Measurements from ENCODE around the gene FLT1. TPM values are rescaled to one million over a fixed set of nuclear protein-coding genes. Genes with fewer than 3 reads are reported as not detected.

The FLT1 gene, protein sequence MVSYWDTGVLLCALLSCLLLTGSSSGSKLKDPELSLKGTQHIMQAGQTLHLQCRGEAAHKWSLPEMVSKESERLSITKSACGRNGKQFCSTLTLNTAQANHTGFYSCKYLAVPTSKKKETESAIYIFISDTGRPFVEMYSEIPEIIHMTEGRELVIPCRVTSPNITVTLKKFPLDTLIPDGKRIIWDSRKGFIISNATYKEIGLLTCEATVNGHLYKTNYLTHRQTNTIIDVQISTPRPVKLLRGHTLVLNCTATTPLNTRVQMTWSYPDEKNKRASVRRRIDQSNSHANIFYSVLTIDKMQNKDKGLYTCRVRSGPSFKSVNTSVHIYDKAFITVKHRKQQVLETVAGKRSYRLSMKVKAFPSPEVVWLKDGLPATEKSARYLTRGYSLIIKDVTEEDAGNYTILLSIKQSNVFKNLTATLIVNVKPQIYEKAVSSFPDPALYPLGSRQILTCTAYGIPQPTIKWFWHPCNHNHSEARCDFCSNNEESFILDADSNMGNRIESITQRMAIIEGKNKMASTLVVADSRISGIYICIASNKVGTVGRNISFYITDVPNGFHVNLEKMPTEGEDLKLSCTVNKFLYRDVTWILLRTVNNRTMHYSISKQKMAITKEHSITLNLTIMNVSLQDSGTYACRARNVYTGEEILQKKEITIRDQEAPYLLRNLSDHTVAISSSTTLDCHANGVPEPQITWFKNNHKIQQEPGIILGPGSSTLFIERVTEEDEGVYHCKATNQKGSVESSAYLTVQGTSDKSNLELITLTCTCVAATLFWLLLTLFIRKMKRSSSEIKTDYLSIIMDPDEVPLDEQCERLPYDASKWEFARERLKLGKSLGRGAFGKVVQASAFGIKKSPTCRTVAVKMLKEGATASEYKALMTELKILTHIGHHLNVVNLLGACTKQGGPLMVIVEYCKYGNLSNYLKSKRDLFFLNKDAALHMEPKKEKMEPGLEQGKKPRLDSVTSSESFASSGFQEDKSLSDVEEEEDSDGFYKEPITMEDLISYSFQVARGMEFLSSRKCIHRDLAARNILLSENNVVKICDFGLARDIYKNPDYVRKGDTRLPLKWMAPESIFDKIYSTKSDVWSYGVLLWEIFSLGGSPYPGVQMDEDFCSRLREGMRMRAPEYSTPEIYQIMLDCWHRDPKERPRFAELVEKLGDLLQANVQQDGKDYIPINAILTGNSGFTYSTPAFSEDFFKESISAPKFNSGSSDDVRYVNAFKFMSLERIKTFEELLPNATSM (N-terminal part only)
- 0.01 TPM in 1 of 5 replicates, not detected in the others for total RNA-seq (2022; extraction: Qiagen RNA extraction; ENCODE audit: low read depth)

DNA sequence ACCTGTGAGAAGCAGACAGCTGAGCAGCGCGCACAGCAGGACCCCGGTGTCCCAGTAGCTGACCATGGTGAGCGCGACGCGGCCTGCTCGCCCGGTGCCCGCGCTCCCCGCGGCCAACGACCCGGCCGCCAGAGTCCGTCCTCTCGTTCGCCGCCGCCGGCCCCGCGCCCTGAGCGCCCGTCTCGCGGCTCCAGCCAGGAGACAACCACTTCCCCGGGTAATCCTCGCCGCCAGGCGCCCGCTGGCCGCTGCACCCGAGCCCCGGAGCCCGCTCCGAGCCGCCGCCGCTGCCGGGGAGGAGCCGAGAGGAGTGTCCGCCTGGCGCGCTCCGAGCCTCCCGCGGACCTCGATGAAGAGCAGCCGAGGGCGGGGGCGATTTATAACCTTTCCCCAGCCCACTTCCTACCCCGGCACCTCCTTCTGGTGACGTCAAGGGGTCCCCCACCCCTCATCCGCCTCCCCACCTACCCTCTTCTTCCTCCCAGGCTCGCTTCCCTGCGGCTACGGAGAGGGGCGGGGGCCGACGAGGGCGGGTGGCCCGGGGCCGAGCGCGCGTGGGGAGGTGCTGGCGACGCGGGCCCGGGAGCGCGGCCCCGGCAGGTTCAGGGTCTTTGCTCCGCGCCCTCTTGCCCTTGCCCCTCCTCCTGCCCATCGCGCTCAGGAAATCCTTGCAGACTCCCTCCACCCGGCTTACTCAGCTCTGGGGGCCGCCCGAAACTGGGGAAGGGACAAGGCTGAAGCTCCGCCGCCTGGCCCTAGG lies at the start of gene FLT1:
FLT1 (minus strand) TSS at position 351 of the 760 bp plus-strand sequence; CDS start at position 66, 285 bp downstream.

Other genes starting within 250 kb of the FLT1 start
- 107 to 131 TPM (median 111 TPM) in 5 replicates for gene POMP, start 164.0 kb upstream of the FLT1 start, total RNA-seq (2022; extraction: Qiagen RNA extraction; ENCODE audit: low read depth)
- 1.5 to 1.9 TPM (median 1.7 TPM) in 5 replicates for gene SLC46A3, start 223.8 kb upstream of the FLT1 start, total RNA-seq (2022; extraction: Qiagen RNA extraction; ENCODE audit: low read depth)